ENCODE data around the gene LURAP1L. TPM values are rescaled to one million over a fixed set of nuclear protein-coding genes. Genes with fewer than 3 reads are reported as not detected.

LURAP1L gene
- total and polyA plus RNA-seq, 11 donors = 1.4 to 5.7 (median 2.9) TPM

GRCh38 chr9:12765088-12765798 is 9.6 kb upstream of the LURAP1L start:
- no peaks in the 10 kb centered on the region for H3K27me3 ChIP-seq
- H3K9me3 ChIP-seq = no peaks in the 10 kb centered on the region
- H3K27ac ChIP-seq = no peak overlapping the region
- H3K4me1 ChIP-seq = no peaks in the 10 kb centered on the region
- intact Hi-C loops (cut with DNase I) = no loop called here
- no peak for TF ChIP-seq POLR2A (IDR thresholded peaks at IDR 0.05)
- TF ChIP-seq CTCF (IDR thresholded peaks at IDR 0.05) = no peak
- no peaks in the 10 kb centered on the region for H3K36me3 ChIP-seq
- ATAC-seq = no peak
- DNase-seq = no peak
- WGBS, 4 donors = 93 to 96% (median 94%) methylated on average over 1 of the region's 1 CpG
- H3K4me3 ChIP-seq = no peak overlapping the region

- no peaks in the 10 kb centered on the region for H3K9me3 ChIP-seq
- DNase-seq (no peak), ATAC-seq (no peak)
- H3K27ac ChIP-seq = no peak overlapping the region
- no peak overlapping the region for H3K4me3 ChIP-seq
- no peaks in the 10 kb centered on the region for H3K27me3 ChIP-seq
- no peak for TF ChIP-seq POLR2A (IDR thresholded peaks at IDR 0.05)
- TF ChIP-seq CTCF (IDR thresholded peaks at IDR 0.05) = no peak
- H3K36me3 ChIP-seq = no peaks in the 10 kb centered on the region
- WGBS, 4 donors = 36 to 67% (median 59%) methylated on average over 1 of the region's 1 CpG
- intact Hi-C loops (cut with DNase I) = no loop called here
- H3K4me1 ChIP-seq = no peaks in the 10 kb centered on the region
These were observed 8.5 kb upstream of the LURAP1L start for GRCh38 chr9:12766357-12766756.

- ATAC-seq = no peak
- Histone ChIP-seq H3K36me3 (no peaks in the 10 kb centered on the region), H3K27me3 (no peaks in the 10 kb centered on the region), H3K27ac (no peak overlapping the region), H3K9me3 (no peaks in the 10 kb centered on the region), H3K4me3 (no peak overlapping the region), H3K4me1 (peaks cover 0 to 4% (median 0%) of the 10 kb centered on the region in 12 donors)
- no peak for TF ChIP-seq CTCF (IDR thresholded peaks at IDR 0.05)
- no peak for TF ChIP-seq POLR2A (IDR thresholded peaks at IDR 0.05)
- no peak for DNase-seq
- intact Hi-C loops (cut with DNase I) = loop anchor here in 6 of 10 donors (5.0 to 10.0 kb wide), 5 partner anchors 33 to 215 kb away; no protein-coding TSS in a partner anchor
- 89 to 94% (median 91%) methylated on average over 4 of the region's 4 CpGs for WGBS, 4 donors
These were observed 4.6 kb upstream of the LURAP1L start for GRCh38 chr9:12770261-12770660.

- no peaks in the 10 kb centered on the region for H3K9me3 ChIP-seq
- no peaks in the 10 kb centered on the region for H3K27me3 ChIP-seq
- intact Hi-C loops (cut with DNase I) = loop anchor here in 6 of 10 donors (5.0 to 10.0 kb wide), 5 partner anchors 35 to 213 kb away; no protein-coding TSS in a partner anchor
- H3K4me3 ChIP-seq = no peak overlapping the region
- DNase-seq (no peak), ATAC-seq (no peak)
- TF ChIP-seq POLR2A (IDR thresholded peaks at IDR 0.05) (no peak), CTCF (IDR thresholded peaks at IDR 0.05) (no peak)
- no peak overlapping the region for H3K27ac ChIP-seq
- H3K4me1 ChIP-seq = peaks cover 0 to 8% (median 0%) of the 10 kb centered on the region in 12 donors
- 45 to 62% (median 56%) methylated on average over 3 of the region's 3 CpGs for WGBS, 4 donors
- no peaks in the 10 kb centered on the region for H3K36me3 ChIP-seq
These were observed 2.9 kb upstream of the LURAP1L start for GRCh38 chr9:12771891-12772290.

All from heart left ventricle (tissue), 16 donors.